HG03378 (cell line): Measurements from ENCODE around the gene MAP1LC3B2.
"Not testable (repeated sequence)": the region's sequence is repeated elsewhere in the genome, so short reads cannot be mapped to it uniquely, and the experiment has no call there.

Experiments used
- ATAC-seq: cut with Tn5 transposase; IDR thresholded peaks from one replicate; pipeline ENCODE4 v1.9.1; 2021; ENCODE audit warnings: mild to moderate bottlenecking, moderate library complexity; ENCODE audit not compliant: unreplicated experiment

Gene MAP1LC3B2

DNA sequence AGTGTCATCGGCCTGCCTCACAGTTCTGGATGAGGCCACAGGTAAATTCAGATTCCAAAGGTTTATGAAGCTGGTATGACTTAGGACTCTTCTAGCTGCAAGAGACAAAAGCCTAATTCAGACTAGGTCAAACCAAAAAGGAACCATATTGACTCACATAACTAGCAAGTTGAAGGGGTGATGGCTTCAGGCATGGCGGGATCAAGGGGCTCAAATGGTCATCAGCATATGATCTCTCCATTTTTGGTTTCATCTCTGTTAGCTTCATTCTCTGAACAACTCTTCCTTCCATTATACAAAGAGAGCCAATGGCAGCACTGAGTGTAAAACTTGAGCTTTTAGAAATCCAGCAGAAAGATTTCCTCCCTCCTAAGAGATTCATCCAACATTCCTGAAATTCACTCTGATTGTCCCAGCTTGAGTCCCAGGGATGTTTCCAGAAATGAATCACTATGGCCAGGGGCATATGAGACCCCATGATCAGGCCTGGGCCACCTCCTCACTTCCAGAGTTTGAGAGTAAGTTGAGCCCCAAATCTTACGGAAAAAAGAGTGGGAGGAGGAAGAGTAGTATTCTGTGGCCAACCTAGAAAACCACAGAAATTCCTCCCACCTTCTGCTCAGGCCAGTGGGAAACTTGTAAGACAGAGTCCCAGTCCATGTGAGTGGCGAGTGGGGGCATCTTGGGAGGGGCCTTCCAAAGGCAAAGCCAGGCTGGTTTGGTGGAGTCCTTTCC is 2.0 kb upstream of the MAP1LC3B2 start:
- ATAC-seq = no peak

DNA sequence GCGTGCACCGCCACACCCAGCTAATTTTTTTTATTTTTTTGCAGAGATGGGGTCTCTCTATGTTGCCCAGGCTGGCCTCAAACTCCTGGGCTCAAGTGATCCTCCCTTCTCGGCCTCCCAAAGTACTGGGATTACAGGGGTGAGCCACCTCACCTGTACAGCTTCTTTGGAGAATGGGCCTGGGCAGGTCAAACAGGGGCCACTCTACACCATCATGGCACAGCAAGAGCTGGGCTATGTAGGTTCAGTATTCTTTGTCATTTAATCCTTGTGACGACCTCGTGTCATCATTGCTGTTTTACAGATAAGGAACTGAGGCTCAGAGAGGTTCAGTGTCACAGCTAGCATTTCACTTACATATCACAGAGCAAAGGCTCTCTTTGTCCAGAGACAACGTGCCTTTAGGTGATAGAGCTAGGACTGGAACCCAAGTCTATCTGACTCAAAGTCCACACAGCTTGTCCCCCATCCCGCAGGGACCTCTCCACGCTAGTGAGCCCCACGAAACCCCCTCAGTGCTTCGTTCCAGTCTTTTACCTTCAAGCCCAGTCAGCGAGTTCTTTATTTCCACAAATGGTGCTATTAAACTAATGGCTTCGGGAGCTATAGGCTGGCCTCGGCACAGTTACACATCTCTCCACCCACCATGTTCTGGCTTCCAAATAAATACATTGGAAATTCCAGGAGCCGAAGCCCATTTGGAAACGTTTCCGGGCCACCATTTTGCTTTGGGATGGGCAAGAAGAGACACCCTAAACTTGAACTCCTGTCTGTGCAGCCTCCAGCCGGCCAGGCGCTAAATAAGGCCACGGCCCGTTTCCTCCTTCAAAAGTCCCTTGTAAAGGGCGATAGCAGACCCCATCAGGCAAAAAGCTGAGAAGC is 660 bp upstream of the MAP1LC3B2 start:
- ATAC-seq = no peak

DNA sequence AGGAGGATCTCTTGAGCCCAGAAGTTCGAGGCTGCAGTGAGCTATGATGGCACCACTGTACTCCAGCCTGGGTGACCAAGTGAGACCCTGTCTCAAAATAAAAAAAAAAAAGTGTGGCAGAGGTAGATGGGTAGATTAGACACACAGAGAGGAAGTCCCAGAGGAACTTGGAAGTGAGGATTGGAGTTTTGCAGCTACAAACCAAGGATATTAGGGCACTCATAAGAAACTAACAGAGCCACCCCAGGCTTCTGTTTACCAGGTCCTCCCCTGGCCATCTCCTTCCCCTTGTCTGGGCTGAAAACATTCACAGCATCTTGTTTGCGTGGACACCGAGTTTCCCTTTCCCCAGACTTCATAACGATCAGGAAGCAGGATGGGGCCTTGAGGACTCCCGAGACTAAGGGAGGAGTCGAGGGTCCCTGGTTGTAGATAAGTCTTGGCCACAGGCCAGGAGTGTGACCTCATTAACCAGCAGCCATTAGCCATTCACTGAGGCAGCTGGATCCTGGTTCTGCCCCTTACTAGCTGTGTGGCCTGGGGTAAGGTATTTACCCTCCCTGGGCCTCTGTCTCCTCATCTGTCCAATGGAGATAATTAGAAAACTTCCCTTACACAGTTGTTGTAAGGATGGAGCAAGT is 2.1 kb downstream of the MAP1LC3B2 start:
- ATAC-seq = no peak

DNA sequence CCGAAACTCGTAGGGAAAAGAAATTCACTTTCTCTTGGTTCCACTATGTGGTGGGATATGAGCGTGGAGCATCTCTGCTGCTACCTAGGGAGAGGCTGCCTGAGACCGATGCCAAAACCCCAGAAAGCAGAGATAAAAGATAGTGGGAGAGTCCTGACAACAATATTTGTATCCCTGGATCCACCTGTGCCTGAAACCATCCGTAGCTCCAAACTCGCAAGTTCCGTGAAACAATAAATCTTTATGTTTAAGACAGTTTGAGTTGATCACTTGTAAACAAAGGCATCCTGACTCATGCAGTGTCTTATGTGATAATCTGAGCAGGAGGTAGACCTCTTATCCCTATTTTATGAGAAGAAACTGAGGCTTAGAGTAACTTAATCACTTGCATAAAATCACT is 2.9 kb downstream of the MAP1LC3B2 start:
- no peak for ATAC-seq

DNA sequence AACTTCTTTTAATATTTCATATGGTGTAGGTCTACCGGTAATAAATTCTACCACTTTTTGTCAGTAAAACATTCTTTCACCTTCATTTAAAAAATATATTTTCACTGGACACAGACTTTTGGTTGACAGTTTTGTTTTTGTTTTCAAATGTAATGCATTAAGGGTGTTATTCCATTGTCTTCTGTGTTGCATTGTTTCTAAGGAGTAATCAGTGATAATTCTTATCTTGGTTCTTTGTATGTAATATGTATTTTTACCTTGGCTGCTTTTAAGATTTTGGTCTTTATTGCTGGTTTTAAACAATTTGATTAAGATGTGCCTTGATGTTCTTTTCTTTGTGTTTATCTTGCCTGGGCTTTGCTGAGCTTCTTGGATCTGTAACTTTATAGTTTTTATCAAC is 4.1 kb downstream of the MAP1LC3B2 start:
- ATAC-seq = no peak

DNA sequence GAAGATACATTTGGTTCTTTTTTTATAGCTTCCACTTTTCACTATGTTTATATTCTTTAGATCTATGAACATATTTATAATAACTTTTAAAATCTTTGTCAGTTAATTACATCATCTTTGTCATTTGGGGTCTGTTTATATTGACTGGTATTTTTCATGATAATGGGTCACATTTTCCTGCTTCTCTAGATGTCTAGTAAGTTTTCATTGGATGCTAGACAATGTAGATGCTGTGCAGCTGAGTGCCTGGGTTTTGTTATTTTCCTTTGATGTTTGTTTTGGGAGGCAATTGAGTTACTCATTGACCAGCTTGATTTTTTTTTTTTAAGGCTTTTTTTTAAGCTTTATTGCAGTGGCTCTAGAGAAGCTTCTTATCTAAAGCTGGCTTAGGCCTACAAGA is 4.9 kb downstream of the MAP1LC3B2 start:
- ATAC-seq = no peak

DNA sequence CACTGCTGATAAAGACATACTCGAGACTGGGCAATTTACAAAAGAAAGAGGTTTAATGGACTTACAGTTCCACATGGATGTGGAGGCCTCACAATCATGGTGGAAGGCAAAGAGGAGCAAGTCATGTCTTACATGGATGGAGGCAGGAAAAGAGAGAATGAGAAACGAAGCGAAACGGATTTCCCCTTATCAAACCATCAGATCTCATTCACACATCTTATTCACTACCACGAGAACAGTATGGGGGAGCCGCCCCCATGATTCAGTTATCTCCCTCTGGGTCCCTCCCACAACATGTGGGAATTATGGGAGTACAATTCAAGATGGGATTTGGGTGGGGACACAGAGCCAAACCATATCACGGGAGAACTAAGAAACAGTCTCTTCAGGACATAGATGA is 6.0 kb downstream of the MAP1LC3B2 start:
- not testable (repeated sequence) for ATAC-seq

DNA sequence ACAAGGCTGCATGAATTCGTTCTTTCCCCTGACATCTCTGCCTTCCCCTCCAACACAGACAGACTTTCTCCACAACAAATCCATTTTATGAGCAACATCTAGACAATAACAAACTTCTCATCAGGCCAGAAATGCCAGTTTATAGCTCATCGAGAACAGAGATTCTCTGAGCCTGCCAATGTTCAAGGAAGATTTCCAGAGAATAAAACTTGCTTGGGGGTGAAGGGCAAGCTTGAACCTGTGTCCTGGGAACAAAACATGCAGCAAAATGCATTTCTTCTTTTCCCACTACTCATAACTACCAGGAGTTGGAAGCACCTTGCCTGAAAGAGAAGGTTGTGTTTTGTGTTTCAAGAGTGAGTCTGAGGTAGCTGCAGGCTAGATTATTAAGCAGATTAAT is 6.8 kb downstream of the MAP1LC3B2 start:
- no peak for ATAC-seq

DNA sequence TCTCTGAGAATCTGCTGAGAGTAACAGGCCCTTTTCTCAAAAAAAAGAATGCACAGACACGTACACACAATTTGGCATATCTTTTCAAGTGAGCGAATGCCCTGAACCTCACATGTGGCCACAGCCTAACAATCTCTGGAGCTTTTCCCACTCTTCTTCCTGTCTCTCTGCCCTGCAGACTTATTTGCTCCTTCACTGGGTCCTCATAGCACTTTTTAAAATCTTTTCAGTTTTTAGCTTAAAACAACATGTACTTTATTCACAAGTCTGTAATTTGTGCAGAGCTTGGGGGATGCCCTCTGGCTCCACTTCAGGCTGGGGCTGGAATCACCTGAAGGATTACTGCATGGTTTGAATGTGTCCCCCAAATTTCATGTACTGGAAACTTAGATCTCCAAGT is 9.0 kb downstream of the MAP1LC3B2 start:
- no peak for ATAC-seq

DNA sequence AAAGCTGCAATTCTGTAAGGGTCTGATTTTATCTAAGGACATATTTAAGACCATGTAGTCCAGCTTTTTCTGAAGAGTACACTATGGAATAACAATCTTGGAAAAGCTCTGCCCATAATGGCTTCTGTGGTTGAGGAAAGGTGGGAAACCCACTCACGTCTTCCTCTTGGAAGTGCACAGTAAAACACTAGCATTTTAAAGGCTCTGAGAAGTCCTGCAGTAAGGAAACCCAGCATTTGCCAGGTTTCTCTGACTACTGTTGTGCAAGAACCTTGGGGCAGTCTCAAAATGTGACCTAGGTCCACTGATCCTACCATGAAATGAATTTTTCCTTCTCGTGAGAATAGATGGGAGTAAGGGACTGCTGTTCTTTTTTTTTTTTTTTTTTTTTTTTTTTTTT is 11.9 kb downstream of the MAP1LC3B2 start:
- no peak for ATAC-seq

DNA sequence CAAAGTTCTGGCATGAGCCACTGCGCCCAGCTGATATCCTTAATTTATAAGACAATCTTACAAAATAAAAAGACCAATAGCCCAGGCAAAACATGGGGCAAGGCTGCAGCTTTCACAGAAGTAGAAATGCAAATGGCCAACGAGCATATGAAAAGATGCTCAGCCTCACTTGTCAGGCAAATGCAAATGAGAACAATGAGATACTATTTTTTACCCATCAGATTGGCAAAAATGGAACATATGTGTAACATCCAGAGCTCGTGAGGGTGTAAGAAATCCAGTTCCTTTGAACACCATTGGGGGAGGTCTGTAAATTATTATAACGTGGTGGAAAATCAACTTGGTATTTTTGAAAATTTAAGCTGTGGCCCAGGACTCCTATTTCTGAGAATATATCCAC is 14.6 kb downstream of the MAP1LC3B2 start:
- no peak for ATAC-seq

DNA sequence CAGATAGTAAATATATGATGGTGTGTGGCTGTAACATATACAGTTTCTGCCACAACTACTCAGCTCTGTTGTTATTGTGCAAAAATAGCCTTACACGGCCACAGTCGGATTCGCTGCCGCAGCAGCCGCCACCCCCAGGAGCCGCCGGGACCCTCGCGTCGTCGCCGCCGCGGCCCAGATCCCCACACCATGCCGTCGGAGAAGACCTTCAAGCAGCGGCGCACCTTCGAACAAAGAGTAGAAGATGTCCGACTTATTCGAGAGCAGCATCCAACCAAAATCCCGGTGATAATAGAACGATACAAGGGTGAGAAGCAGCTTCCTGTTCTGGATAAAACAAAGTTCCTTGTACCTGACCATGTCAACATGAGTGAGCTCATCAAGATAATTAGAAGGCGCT is 16.6 kb downstream of the MAP1LC3B2 start:
- ATAC-seq = not testable (repeated sequence)

DNA sequence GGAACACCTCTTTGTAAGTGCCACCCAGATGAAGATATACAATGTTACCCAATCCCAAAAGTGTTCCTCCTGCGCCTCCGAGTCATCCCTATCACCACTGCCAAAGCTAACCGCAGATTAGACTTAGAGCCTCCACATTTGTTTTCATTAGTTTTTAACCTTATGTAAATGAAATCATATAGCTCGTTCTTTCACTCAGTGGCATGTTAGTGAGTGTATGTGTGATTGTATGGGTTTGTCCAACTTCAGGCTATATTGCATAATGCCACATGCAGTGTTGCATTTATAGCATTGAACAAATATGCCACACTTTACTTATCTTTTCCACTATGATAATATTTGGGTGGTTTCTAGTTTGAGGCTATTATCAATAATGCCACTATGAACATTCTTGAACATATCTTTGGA is 18.0 kb downstream of the MAP1LC3B2 start:
- ATAC-seq = no peak

DNA sequence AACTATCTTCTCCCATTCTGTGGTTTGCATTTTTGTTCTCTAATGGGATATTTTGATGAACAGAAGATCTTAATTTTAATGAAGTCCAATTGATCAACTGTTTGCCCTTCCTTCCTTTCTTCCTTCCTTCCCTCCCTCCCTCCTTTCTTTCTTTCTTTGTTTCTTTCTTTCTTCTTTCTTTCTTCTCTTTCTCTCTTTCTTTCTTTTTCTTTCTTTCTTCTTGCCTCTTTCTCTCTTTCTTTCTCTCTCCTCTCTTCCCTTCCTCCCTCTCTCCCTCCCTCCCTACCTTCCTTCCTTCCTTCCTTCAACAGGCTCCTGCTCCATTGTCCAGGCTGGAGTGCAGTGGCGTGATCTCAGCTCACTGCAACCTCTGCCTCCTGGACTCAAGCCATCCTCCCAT is 18.9 kb downstream of the MAP1LC3B2 start:
- ATAC-seq = no peak

DNA sequence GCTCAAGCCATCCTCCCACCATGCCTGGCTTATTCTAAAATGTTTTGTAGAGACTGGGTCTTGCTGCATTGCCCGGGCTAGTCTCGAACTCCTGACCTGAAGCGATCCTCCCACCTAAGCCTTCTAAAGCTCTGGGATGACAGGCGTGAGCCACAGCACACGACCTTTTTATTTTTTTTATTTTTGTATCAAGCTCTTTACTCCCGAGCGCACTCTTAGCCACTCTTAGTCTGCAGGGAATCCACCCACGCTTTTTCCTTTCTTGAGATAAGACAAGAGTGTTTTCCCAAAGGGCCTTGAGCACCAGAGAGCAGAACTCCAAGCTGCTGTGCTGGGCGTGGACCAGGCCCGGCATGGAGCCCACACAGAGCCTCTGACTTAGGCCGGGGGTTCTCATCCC is 23.4 kb downstream of the MAP1LC3B2 start:
- no peak for ATAC-seq

DNA sequence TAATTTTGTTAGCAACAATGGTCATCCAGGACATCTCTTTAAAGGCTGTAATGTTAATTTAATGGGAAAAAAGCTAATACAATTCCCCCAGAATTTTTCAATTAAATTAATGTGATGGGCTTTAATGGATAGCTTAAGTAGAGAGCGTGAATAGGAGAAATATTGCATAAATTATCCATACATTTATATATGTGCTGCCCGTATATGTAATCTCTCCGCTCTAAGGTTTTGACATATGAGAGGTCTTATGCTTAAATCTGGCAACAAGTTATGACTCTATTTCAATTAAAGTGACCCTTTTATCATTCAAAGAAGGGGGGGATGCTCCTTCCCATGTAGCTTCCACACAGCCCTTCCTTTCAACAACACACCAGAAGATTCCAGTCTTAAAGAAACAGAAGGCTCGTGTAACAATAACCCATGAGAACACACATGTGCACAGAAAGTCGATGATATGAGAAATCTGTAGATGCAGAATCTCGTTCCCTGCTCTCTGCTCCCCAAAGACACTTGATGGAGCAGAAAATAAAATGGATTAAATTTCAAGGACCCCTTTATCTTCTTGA is 24.0 kb downstream of the MAP1LC3B2 start:
- no peak for ATAC-seq

DNA sequence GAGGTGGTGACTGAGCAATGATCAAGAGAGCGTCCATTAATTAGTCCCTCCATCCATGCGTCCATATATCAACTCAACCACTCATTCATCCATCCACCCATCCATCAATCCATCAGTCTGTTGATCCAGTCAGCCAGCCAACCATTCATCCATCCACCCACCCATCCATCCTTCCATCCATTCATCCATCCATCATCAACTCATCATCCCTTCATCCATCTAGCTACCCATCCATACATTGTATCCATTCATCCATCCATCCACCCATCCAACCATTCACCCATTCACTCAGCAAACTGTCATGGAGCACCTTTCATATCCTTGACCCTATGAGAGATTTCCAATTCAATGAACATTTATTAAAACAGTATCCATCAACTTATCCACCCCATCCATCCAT is 28.1 kb downstream of the MAP1LC3B2 start:
- ATAC-seq = no peak

DNA sequence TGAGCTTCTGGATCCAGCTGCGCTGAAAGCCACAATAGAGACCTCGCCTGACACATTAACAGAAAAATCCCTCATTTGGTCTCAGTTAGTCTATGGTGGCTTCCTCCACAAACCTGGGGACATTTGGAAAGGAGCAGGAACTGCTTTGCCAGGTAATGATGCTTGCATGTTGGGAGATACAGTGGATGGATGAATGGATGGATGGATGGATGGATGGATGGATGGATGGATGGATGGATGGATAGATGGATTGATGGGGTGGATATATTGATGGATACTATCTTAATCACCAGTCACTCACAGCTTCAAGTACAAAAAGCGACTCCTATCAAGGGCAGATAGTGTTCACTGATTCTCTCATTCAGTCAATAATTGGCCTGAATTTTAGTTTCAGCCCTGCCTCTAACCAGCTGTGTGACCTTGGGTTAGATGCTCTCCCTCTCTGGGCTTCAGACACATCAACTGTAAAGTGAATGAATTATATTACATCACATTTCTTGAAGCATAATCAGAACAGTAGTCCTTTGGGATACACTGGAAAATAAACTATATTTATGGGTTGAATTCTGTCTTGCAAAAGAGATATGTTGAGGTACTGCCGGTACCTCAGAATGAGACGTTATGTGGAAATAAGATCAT is 29.3 kb downstream of the MAP1LC3B2 start:
- no peak for ATAC-seq

DNA sequence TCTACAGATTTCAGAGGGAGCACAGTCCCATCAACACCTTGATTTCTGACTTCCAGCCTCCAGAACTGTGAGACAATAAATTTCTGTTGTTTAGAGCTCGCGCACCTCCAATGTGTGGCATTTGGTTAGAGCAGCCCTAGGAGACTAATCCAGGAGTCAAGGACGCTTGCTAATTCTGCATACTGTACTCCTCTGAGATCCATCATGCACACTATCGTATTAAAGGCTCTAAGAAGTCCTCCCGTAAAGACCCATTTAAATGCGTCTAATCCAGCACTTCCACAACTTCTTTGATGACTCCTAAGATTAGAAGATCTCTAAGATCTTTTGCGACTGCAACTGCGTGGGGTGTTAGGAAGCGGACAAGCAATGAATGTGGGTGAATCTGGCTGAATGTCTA is 30.4 kb downstream of the MAP1LC3B2 start:
- no peak for ATAC-seq

DNA sequence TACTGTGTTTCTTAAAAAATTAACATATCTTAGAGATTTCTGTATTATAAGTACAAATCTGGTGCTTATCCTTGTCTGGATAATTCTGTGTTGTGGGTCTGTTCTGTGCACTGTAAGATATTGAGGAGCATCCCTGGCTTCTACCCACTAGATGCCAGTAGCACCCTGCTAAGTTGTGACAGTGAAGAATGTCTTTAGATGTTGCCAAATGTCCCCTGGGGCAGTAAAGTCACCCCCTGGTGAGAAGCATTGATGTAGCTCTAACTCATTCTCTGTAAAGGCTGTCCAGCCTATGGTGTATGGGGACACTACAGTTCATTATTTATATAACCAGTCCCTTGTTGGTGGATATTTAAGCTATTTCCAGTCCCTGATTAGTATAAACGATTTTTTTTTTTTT is 31.4 kb downstream of the MAP1LC3B2 start:
- ATAC-seq = no peak
